HT1080 (cell line): ENCODE measurements around the gene EBF3. TPM values are rescaled to one million over a fixed set of nuclear protein-coding genes. Genes with fewer than 3 reads are reported as not detected.

Experiments used
- DNase-seq: peaks from one replicate; pipeline ENCODE4 v3.0.0-alpha.2; 2015; ENCODE audit warnings: low read depth
- total RNA-seq: library from RNA; depleted of rRNA; stranded (reverse); fragments of >200 nt; shearing (Covaris generic); gene quantifications from 2 replicates; pipeline ENCODE4 v1.2.3, GENCODE V29; 2014

The EBF3 gene
- total RNA-seq, 1 experiment from 2014 or later: not detected

GRCh38 chr10:129839285-129840195 lies 124.5 kb downstream of the EBF3 start:
- DNase-seq: no peak

- no peak for DNase-seq
Observed at GRCh38 chr10:129838794-129839193, 125.3 kb downstream of the EBF3 start.

GRCh38 chr10:129837909-129838582 lies 126.0 kb downstream of the EBF3 start:
- no peak for DNase-seq

GRCh38 chr10:129836253-129836652 lies 127.8 kb downstream of the EBF3 start:
- no peak for DNase-seq

GRCh38 chr10:129833994-129834739 lies 129.9 kb downstream of the EBF3 start:
- DNase-seq: no peak

- DNase-seq: no peak
Observed at GRCh38 chr10:129833468-129833950, 130.6 kb downstream of the EBF3 start.

- no peak for DNase-seq
Observed at GRCh38 chr10:129832573-129833467, 131.3 kb downstream of the EBF3 start.

- no peak for DNase-seq
Observed at GRCh38 chr10:129831150-129831549, 132.9 kb downstream of the EBF3 start.

- no peak for DNase-seq
Observed at GRCh38 chr10:129825826-129826225, 138.2 kb downstream of the EBF3 start.

GRCh38 chr10:129825221-129825620 lies 138.9 kb downstream of the EBF3 start:
- DNase-seq: no peak

GRCh38 chr10:129820451-129820850 lies 143.6 kb downstream of the EBF3 start:
- DNase-seq: no peak

GRCh38 chr10:129816656-129817045 lies 147.4 kb downstream of the EBF3 start:
- no peak for DNase-seq

- DNase-seq: no peak
Observed at GRCh38 chr10:129815898-129816655, 148.0 kb downstream of the EBF3 start.

- no peak for DNase-seq
Observed at GRCh38 chr10:129814681-129815646, 149.1 kb downstream of the EBF3 start.

GRCh38 chr10:129812398-129812797 lies 151.7 kb downstream of the EBF3 start:
- DNase-seq: no peak

- DNase-seq: no peak
Observed at GRCh38 chr10:129811208-129811607, 152.9 kb downstream of the EBF3 start.

GRCh38 chr10:129809841-129810240 lies 154.2 kb downstream of the EBF3 start:
- DNase-seq: no peak

- DNase-seq: no peak
Observed at GRCh38 chr10:129809431-129809830, 154.6 kb downstream of the EBF3 start.
